Measurements from ENCODE around the gene SRGAP1.
"Not testable (repeated sequence)": the region's sequence is repeated elsewhere in the genome, so short reads cannot be mapped to it uniquely, and the experiment has no call there.

The SRGAP1 gene

DNA sequence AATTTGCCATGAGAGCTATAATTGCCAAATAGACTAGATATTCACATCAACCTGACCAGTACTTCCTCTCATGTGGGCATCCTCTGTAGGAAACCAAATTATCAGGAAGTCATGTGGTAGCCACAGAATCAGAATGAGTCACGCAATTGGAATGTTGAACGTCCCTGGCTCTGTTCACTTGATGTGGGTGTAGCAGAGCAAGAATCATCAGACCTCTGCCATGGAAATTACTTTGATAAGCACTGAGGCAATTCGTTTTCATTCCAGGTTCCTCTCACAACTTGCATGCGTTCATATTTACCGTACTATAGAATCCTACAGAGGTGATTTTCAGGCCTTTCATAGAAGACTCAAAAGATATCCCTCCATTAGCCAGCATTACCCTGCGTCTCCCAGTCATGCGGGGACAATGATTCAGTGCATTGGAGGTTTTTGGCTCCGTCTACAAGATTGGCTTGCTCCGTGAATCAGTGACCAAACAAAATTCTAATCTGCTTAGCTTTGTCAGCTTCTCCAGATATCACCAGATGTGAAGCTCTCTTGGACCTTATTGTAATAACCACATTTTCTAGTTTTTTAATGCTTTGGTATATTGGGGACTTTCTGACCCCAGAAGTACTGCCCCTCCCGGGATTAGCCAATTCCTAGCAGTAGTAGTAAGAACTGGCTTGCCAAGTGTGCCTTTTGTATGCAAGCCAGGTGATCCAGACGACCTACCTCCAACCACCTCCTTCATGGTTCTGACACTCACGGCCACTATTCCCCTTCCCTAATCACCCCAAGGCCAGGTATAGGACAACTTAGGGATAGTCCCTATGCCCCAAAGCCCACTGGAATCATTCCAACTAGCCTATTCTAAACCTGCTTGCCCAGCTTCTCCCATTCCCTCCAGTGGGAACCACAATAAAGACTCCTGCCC is 244.2 kb downstream of the SRGAP1 start:
- peak in 5 of 14 donors; percentile 7 to 25 (median 17) for DNase-seq

GRCh38 chr12:64090047-64090446 is 245.5 kb downstream of the SRGAP1 start:
- no peak for DNase-seq

DNA sequence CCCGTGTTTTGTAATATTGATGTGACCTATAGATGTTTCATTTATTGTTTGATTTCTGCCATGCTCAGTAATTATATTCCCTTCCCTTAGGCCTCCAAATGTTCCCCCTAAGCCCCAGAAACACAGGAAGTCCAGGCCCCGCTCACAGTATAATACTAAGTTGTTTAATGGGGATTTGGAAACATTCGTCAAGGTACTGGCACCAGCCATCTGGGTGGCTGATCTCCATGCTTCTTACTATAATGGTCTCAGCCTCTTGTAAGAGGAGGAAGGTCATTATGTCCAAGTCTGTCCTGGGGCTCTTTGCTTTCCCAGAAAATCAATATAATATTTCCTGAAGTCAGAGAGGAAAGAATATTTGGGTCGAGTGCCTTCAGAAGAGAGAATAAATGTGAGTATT is 246.7 kb downstream of the SRGAP1 start:
- no peak for DNase-seq

- DNase-seq, result no peak
Measured at GRCh38 chr12:64092507-64093196, 248.2 kb downstream of the SRGAP1 start.

DNA sequence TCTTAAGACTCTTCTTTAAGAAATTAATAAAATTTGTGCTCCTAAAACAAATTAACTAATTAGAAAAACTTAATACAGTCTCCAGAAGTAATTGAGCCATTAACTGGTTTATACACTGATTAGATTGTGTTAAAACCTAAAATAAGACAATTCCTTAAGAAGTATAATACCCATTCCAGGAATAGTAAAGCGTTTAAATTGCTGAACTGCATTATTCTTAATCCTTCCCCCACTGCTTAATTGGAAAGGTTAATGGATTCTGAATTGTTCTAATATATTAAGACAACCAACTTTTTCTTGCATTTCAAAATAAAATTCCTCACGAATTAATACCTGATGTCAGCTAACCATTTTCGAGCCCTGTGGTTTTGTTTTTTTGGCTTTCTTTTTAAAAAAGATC is 249.2 kb downstream of the SRGAP1 start:
- no peak for DNase-seq

- DNase-seq, result peak in 1 of 14 donors; percentile 8
Measured at GRCh38 chr12:64097366-64098105, 253.0 kb downstream of the SRGAP1 start.

DNA sequence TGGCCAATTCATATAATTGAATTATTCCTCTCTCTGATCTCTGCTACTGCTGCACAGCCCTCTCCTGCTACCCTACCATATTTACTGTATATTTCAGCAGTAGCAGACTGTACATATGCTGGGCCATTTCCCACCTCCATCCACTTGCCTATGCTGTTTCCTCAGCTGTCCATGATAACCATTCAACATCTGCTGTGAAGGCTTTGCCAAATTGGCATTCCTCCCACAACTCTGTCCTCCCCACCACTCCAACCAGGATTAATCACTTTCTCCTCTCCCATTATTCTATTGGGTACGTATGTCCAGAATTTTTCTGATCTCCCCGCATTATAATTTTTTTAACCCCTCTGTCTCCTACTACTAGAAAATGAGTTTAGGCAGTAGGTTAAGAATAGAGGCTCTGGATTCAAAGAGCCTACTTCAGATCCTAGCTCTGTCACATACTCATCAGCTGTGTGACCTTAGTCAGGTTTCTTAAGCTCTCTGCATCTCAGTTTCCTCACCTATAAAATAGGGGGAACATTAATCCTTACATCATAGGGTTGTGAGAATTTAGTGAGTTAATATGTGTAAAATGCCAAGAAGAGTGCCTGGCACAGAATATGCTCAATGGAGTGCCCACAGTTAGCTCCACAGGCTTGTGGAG is 254.3 kb downstream of the SRGAP1 start:
- peak in 1 of 14 donors; percentile 11 for DNase-seq

DNA sequence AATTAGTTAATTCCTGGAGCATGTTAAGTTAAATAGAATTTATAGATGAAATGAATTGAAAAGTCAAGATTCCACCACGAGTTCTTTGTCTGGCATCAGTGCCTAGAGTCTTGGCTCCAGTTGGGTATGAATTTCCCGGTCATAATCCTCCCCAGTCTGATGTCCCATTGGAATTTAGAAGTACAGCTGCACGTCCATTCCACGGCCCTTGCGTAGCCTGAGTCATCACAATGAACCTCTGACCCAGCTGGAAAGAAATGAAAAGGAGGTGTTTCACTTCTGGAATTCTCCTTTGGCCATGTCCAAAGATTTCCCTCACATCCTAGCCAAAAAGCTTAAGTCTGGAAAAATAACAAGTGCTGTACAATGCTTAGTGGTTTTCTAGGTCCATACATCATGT is 254.9 kb downstream of the SRGAP1 start:
- no peak for DNase-seq

- DNase-seq, result no peak
Measured at GRCh38 chr12:64102339-64102738, 257.8 kb downstream of the SRGAP1 start.

- peak in 1 of 14 donors; percentile 18 for DNase-seq
Measured at GRCh38 chr12:64103825-64104740, 259.6 kb downstream of the SRGAP1 start.

GRCh38 chr12:64105026-64105425 is 260.5 kb downstream of the SRGAP1 start:
- no peak for DNase-seq

GRCh38 chr12:64107776-64108175 is 263.3 kb downstream of the SRGAP1 start:
- no peak for DNase-seq

GRCh38 chr12:64109706-64110105 is 265.2 kb downstream of the SRGAP1 start:
- no peak for DNase-seq

DNA sequence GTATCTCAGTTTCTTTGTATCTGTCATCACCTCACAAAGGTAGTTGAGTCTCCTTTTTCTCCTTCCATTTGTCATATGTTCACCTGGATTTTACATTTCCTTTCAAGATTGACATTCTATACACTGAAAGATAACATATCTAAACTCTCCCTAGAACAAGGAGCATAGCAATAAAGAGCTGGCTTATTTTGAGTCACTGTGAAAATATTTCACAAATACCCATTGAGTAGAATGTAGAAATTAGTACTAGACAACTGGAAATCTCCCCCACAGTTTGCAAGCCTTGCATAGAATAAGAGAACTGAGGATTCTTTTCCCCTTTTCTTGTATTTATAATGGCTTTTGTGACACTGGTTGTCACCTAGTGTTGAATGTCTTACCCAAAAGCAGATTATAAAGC is 266.4 kb downstream of the SRGAP1 start:
- no peak for DNase-seq

- no peak for DNase-seq
Measured at GRCh38 chr12:64116969-64117368, 272.5 kb downstream of the SRGAP1 start.

DNA sequence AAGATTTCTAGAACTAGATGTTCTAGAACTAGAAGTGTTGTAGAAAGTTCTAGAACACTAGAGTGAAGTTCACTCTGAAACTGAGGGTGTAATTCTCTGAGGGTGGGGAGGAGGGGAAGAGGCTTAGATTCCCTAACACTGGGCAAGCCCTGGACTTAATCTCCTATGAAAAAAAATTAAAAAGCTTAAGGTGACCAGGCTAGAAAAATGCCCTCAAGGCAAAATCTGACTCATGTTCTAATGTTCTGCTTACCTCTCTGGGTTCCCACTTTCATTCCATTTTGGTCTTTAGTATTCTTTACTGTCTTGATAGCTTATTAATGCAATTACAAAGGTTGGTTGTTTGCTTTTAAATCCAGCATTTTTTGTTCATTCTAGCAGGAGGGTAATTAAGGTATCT is 276.1 kb downstream of the SRGAP1 start:
- DNase-seq, result no peak

- DNase-seq, result not testable (repeated sequence)
Measured at GRCh38 chr12:64121086-64121485, 276.6 kb downstream of the SRGAP1 start.

DNA sequence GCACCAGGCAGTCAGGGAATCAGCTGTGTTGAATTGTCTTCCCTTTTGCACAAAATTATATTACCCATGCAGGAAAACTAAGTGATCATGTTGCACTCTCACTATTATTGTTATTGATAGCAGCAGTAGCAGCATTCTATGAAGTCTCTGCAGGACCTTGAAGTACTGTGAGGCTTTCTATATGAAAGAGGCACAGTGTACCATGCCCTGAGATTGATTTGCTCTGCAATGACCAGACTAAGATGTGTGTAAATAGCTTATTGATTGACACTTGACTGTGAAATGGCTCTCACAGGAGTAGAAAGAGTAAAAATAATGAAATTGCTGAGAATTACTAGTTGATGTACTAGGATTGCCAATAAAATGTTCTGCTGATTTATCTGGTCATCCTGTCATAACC is 277.7 kb downstream of the SRGAP1 start:
- no peak for DNase-seq

DNA sequence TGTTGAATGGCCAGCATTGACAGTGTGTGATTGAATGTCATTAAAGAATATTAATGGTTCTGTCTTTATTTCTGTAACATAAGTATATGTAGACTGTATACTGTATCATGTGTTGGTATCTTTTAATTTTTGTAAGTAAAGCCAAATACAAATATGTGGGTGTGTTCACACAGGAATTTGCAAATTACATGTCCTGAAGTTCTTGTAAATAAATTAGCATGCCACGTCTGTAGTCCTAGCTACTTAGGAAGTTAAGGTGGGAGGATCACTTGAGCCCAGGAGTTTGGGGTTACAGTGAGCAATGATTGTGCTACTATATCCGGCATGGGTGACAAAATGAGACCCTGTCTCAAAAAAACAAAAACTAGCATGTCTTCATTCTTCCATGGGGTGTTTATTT is 278.5 kb downstream of the SRGAP1 start:
- DNase-seq, result no peak

DNA sequence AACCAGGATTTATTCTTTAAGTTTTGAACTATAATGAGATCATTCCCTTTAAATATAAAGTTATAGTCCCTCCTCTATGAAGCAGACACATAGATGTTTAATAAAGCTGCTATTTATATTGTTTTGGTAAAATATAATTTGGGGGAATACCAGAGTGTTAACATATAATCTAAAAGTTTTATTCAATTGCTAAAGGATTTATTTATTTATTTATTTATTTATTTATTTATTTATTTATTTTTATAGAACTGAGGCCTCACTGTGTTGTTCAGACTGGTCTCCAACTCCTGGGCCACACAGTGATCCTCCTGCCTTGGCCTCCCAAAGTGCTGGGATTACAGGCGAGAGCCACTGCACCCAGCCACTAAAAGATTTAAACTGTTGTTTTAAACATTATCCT is 278.9 kb downstream of the SRGAP1 start:
- DNase-seq, result no peak

- DNase-seq, result no peak
Measured at GRCh38 chr12:64124511-64125197, 280.2 kb downstream of the SRGAP1 start.
